Mucosa of descending colon (tissue), 3 donors: ENCODE data around the gene FAM32A. TPM values are rescaled to one million over a fixed set of nuclear protein-coding genes. Genes with fewer than 3 reads are reported as not detected.

Source experiments
- ATAC-seq: fragments of 200-7000 bp; cut with Tn5 transposase; one replicate; pipeline ENCODE4 v1.9.1; 2020; ENCODE audit warnings: mild to moderate bottlenecking, moderate library complexity
- DNase-seq, 3 donors: peaks; one replicate each; pipeline ENCODE4 v3.0.0-alpha.2; 2020
- H3K36me3 ChIP-seq: fragments of 200-600 bp; one replicate; pipeline ENCODE4 v1.8.0; 2021; ENCODE audit warnings: low read depth, mild to moderate bottlenecking
- H3K4me1 ChIP-seq: fragments of 200-600 bp; one replicate; pipeline ENCODE4 v1.8.0; 2021; ENCODE audit warnings: low read depth, mild to moderate bottlenecking
- H3K4me3 ChIP-seq: fragments of 200-600 bp; one replicate; pipeline ENCODE4 v1.8.0; 2021; ENCODE audit warnings: mild to moderate bottlenecking
- H3K9me3 ChIP-seq: fragments of 200-600 bp; one replicate; pipeline ENCODE4 v1.8.0; 2021; ENCODE audit warnings: mild to moderate bottlenecking
- CTCF ChIP-seq: fragments of 200-600 bp; IDR thresholded peaks from one replicate; pipeline ENCODE4 v1.8.0; 2022; ENCODE audit warnings: antibody characterized with exemption, mild to moderate bottlenecking
- intact Hi-C, 2 donors: fragments of 100-400 bp; cut with DNase I in 1 of 2; cut with micrococcal nuclease in 1 of 2; formaldehyde crosslinking; loops; one replicate each; pipeline versions ENCODE4 v1.11.0 to v1.11.1; 2022; cut with DNase I, micrococcal nuclease
- total RNA-seq, 3 donors: library from RNA; stranded (reverse); fragmentation: NEBNext Ultra II Directional in 2 of 3; extraction: Animal tissue kit (Norgen Biotek cat#: 25700) in 2 of 3; gene quantifications; one replicate each; pipeline versions ENCODE4 v1.2.1 to v1.2.4, GENCODE V29; 2021 to 2023
- donor health status: DM: no; HTN: no; CAD: no; lungs with moderate emphysema.
- donor health status: DM: no; HTN: no; CAD: no.
- donor health status: DM: no; HTN: yes; CAD: no.

Gene FAM32A
- total RNA-seq, 3 donors from 2014 or later, result 77.1 to 88.3 (median 77.8) TPM

GRCh38 chr19:16142032-16142580 lies 43.1 kb upstream of the FAM32A start:
- H3K4me3 ChIP-seq, result no peak overlapping the region
- H3K9me3 ChIP-seq, result no peaks in the 10 kb centered on the region
- ATAC-seq (no peak), DNase-seq (no peak)
- H3K36me3 ChIP-seq, result no peaks in the 10 kb centered on the region
- TF ChIP-seq CTCF, result no peak
- intact Hi-C loops, result no loop called here
- peaks cover 6% of the 10 kb centered on the region for H3K4me1 ChIP-seq

GRCh38 chr19:16143399-16144215 lies 41.6 kb upstream of the FAM32A start, which contains the start of gene HSH2D:
TSS of gene HSH2D (plus strand) at chr19:16143685. CDS start at chr19:16148751, 5,066 bp downstream.
- no peak for TF ChIP-seq CTCF
- peaks cover 6% of the 10 kb centered on the region for H3K4me1 ChIP-seq
- intact Hi-C loops, result no loop called here
- H3K36me3 ChIP-seq, result no peaks in the 10 kb centered on the region
- ATAC-seq (peak; percentile 99), DNase-seq (peak; percentile 92 to 97 (median 96))
- no peaks in the 10 kb centered on the region for H3K9me3 ChIP-seq
- peak within 1 kb of the TSS; percentile 18 for H3K4me3 ChIP-seq

- Histone ChIP-seq H3K36me3 (no peaks in the 10 kb centered on the region), H3K4me1 (peaks cover 6% of the 10 kb centered on the region), H3K9me3 (no peaks in the 10 kb centered on the region), H3K4me3 (no peak overlapping the region)
- ATAC-seq (peak; percentile 23), DNase-seq (no peak)
- no peak for TF ChIP-seq CTCF
- intact Hi-C loops, result no loop called here
Observed at GRCh38 chr19:16144216-16144581, 41.0 kb upstream of the FAM32A start.

GRCh38 chr19:16146112-16146511 lies 39.1 kb upstream of the FAM32A start:
- H3K9me3 ChIP-seq, result no peaks in the 10 kb centered on the region
- TF ChIP-seq CTCF, result no peak
- H3K36me3 ChIP-seq, result no peaks in the 10 kb centered on the region
- ATAC-seq (no peak), DNase-seq (no peak)
- H3K4me3 ChIP-seq, result no peak overlapping the region
- intact Hi-C loops, result no loop called here
- H3K4me1 ChIP-seq, result peaks cover 6% of the 10 kb centered on the region

GRCh38 chr19:16148443-16149229 lies 36.6 kb upstream of the FAM32A start:
- Histone ChIP-seq H3K4me3 (no peak overlapping the region), H3K4me1 (no peaks in the 10 kb centered on the region), H3K9me3 (no peaks in the 10 kb centered on the region), H3K36me3 (no peaks in the 10 kb centered on the region)
- intact Hi-C loops, result no loop called here
- no peak for TF ChIP-seq CTCF
- ATAC-seq (peak; percentile 20), DNase-seq (no peak)
